IMR-90 (cell line): ENCODE results near the gene POLR2E. TPM values are rescaled to one million over a fixed set of nuclear protein-coding genes. Genes with fewer than 3 reads are reported as not detected.

ENCODE experiments used
- ATAC-seq: fragments of 200-7000 bp; cut with Tn5 transposase; 2 replicates; pipeline ENCODE4 v1.9.1; 2020; ENCODE audit warnings: low read depth, mild to moderate bottlenecking, moderate library complexity
- BruUV-seq: library from RNA; stranded (reverse); fragments of 400-500 nt; replicated peaks from 2 replicates; lab custom pipeline; 2021; lab: Mats Ljungman, UMichigan
- CTCF ChIA-PET: fragments of 300-600 bp; formaldehyde crosslinking; extraction: SDS; loops from one replicate; lab custom pipeline; 2021; ENCODE audit warnings: antibody characterized with exemption; lab: Yijun Ruan, JAX
- POLR2A ChIA-PET: fragments of 300-600 bp; sonication (Branson Sonifier 250); formaldehyde crosslinking; loops from one replicate; lab custom pipeline; 2022; ENCODE audit warnings: antibody characterized with exemption; ENCODE audit not compliant: unreplicated experiment; lab: Charles Lee
- DNase-seq: peaks from one replicate; pipeline ENCODE4 v3.0.0; 2013
- H2AFZ ChIP-seq: replicated peaks from 2 replicates; pipeline ENCODE3; 2013; ENCODE audit warnings: low read length, mild to moderate bottlenecking; ENCODE audit not compliant: poor library complexity
- H2AK5ac ChIP-seq: 2 replicates; pipeline ENCODE4 v1.6.1; 2013; ENCODE audit warnings: low read depth, low read length, inconsistent platforms
- H2AK9ac ChIP-seq: replicated peaks from 2 replicates; pipeline ENCODE3; 2013; ENCODE audit warnings: mild to moderate bottlenecking, low read depth, low read length, moderate library complexity; ENCODE audit not compliant: poor library complexity
- H2BK120ac ChIP-seq: 2 replicates; pipeline ENCODE4 v1.6.1; 2013; ENCODE audit warnings: low read depth, low read length, inconsistent platforms
- H2BK15ac ChIP-seq: 3 replicates; pipeline ENCODE4 v1.6.1; 2013; ENCODE audit warnings: low read depth, low read length, inconsistent platforms
- H2BK20ac ChIP-seq: 2 replicates; pipeline ENCODE4 v1.6.1; 2013; ENCODE audit warnings: low read depth, mild to moderate bottlenecking, inconsistent platforms, low read length, moderate library complexity
- H2BK5ac ChIP-seq: 2 replicates; pipeline ENCODE4 v1.6.1; 2013; ENCODE audit warnings: mild to moderate bottlenecking, low read depth, low read length, inconsistent platforms; ENCODE audit not compliant: poor library complexity, severe bottlenecking
- H3K14ac ChIP-seq: replicated peaks from 2 replicates; pipeline ENCODE4 v1.6.1; 2013; ENCODE audit warnings: low read depth, low read length, inconsistent platforms
- H3K18ac ChIP-seq: 2 replicates; pipeline ENCODE4 v1.6.1; 2013; ENCODE audit warnings: low read depth, low read length, control low read depth
- H3K23ac ChIP-seq: 2 replicates; pipeline ENCODE4 v1.6.1; 2013; ENCODE audit warnings: low read depth, low read length, inconsistent platforms
- H3K27ac ChIP-seq: 2 replicates; pipeline ENCODE4 v1.5.1; 2013; ENCODE audit warnings: mild to moderate bottlenecking, control low read depth, low read length; ENCODE audit not compliant: insufficient read depth
- H3K27me3 ChIP-seq: 2 replicates; pipeline ENCODE4 v1.6.1; 2013; ENCODE audit warnings: low read length; ENCODE audit not compliant: control insufficient read depth, insufficient read depth
- H3K36me3 ChIP-seq: 2 replicates; pipeline ENCODE4 v1.6.1; 2013; ENCODE audit warnings: low read length, mixed read lengths; ENCODE audit not compliant: control insufficient read depth, insufficient read depth
- H3K4ac ChIP-seq: 2 replicates; pipeline ENCODE4 v1.6.1; 2013; ENCODE audit warnings: low read depth, low read length, inconsistent platforms
- H3K4me1 ChIP-seq: 2 replicates; pipeline ENCODE4 v1.6.1; 2013; ENCODE audit warnings: low read length, mixed read lengths; ENCODE audit not compliant: control insufficient read depth, insufficient read depth
- H3K4me2 ChIP-seq: 2 replicates; pipeline ENCODE4 v1.6.1; 2013; ENCODE audit warnings: low read depth, mild to moderate bottlenecking, control low read depth, low read length, moderate library complexity
- H3K4me3 ChIP-seq: 2 replicates; pipeline ENCODE4 v1.5.1; 2013; ENCODE audit warnings: low read depth, mild to moderate bottlenecking, control low read depth, low read length, moderate library complexity; ENCODE audit not compliant: insufficient read depth
- H3K56ac ChIP-seq: 2 replicates; pipeline ENCODE4 v1.6.1; 2013; ENCODE audit warnings: low read length, inconsistent platforms; ENCODE audit not compliant: insufficient read depth; ENCODE audit errors: extremely low read depth
- H3K79me1 ChIP-seq, 2 experiments: 2 replicates each; pipeline ENCODE4 v1.6.1; 2013; ENCODE audit warnings: low read length in 2 of 2, inconsistent platforms in 1 of 2, low read depth in 1 of 2
- H3K9ac ChIP-seq: 2 replicates; pipeline ENCODE4 v1.6.1; 2013; ENCODE audit warnings: low read depth, low read length, control low read depth
- H3K9me1 ChIP-seq: 2 replicates; pipeline ENCODE4 v1.6.1; 2013; ENCODE audit warnings: low read length, inconsistent platforms; ENCODE audit not compliant: insufficient read depth
- H3K9me3 ChIP-seq: 2 replicates; pipeline ENCODE4 v1.6.1; 2013; ENCODE audit warnings: low read length; ENCODE audit not compliant: control insufficient read depth, insufficient read depth
- H4K20me1 ChIP-seq: 2 replicates; pipeline ENCODE4 v1.6.1; 2013; ENCODE audit warnings: low read length, inconsistent platforms; ENCODE audit not compliant: insufficient read depth
- H4K5ac ChIP-seq: 2 replicates; pipeline ENCODE4 v1.6.1; 2013; ENCODE audit warnings: mild to moderate bottlenecking, low read depth, low read length, control low read depth
- H4K8ac ChIP-seq, 2 experiments: 2 replicates each; pipeline ENCODE4 v1.6.1; 2013; ENCODE audit warnings: low read depth in 2 of 2, low read length in 2 of 2, control low read depth in 1 of 2, inconsistent platforms in 1 of 2
- H4K91ac ChIP-seq: 2 replicates; pipeline ENCODE4 v1.6.1; 2013; ENCODE audit warnings: low read depth, low read length, inconsistent platforms; ENCODE audit not compliant: insufficient read depth
- BHLHE40 ChIP-seq: fragments of 150-350 bp; IDR thresholded peaks from 2 replicates; pipeline ENCODE4 v1.6.1; 2016; ENCODE audit warnings: mild to moderate bottlenecking, low read depth, low read length
- CEBPB ChIP-seq: IDR thresholded peaks from 2 replicates; pipeline ENCODE4 v1.6.1; 2012; ENCODE audit warnings: low read depth, low read length, improper control_type of control experiment
- CHD1 ChIP-seq: IDR thresholded peaks from 2 replicates; pipeline ENCODE4 v1.6.1; 2012; ENCODE audit warnings: low read depth, low read length, improper control_type of control experiment
- FOS ChIP-seq: fragments of 150-350 bp; IDR thresholded peaks from 2 replicates; pipeline ENCODE4 v1.6.1; 2016; ENCODE audit warnings: low read depth, low read length
- MAFK ChIP-seq: IDR thresholded peaks from 2 replicates; pipeline ENCODE4 v1.6.1; 2012; ENCODE audit warnings: low read depth, low read length, improper control_type of control experiment
- MXI1 ChIP-seq: IDR thresholded peaks from 2 replicates; pipeline ENCODE4 v1.6.1; 2012; ENCODE audit warnings: low read depth, mild to moderate bottlenecking, low read length, moderate library complexity, borderline replicate concordance
- NFE2L2 ChIP-seq: fragments of 150-350 bp; IDR thresholded peaks from 2 replicates; pipeline ENCODE4 v1.6.1; 2016; ENCODE audit warnings: low read depth, mild to moderate bottlenecking, low read length
- POLR2A ChIP-seq: IDR thresholded peaks from 2 replicates; pipeline ENCODE4 v1.6.1; 2012; ENCODE audit warnings: mild to moderate bottlenecking, low read depth, low read length
- RAD21 ChIP-seq: IDR thresholded peaks from 2 replicates; pipeline ENCODE4 v1.6.1; 2012; ENCODE audit warnings: low read length, improper control_type of control experiment
- RCOR1 ChIP-seq: IDR thresholded peaks from 2 replicates; pipeline ENCODE4 v1.6.1; 2012; ENCODE audit warnings: mild to moderate bottlenecking, low read length, improper control_type of control experiment; ENCODE audit not compliant: insufficient replicate concordance
- RFX5 ChIP-seq: IDR thresholded peaks from 2 replicates; pipeline ENCODE4 v1.8.0; 2012; ENCODE audit warnings: low read depth, mild to moderate bottlenecking, low read length, moderate library complexity
- SMC3 ChIP-seq: fragments of 150-350 bp; IDR thresholded peaks from 2 replicates; pipeline ENCODE4 v1.6.1; 2016; ENCODE audit warnings: low read depth, mild to moderate bottlenecking, antibody characterized with exemption, low read length, moderate library complexity
- WGBS, 2 experiments: methylation state at CpG; one replicate each; pipeline versions ENCODE4 v1.1.5 to v1.1.7; 2013; ENCODE audit warnings: missing lambda C conversion rate in 2 of 2; ENCODE audit not compliant: insufficient read length in 1 of 2; ENCODE audit errors: extremely low coverage in 2 of 2; 5-methylcytosine and 5-hydroxymethylcytosine counted together
- dilution Hi-C: fragments of 300-500 bp; cut with HindIII; formaldehyde crosslinking; loops from one replicate; pipeline ENCODE4 v1.14.3; 2018; ENCODE audit warnings: low sequenced_read_pairs; ENCODE audit not compliant: unreplicated experiment
- in situ Hi-C: fragments of 300-500 bp; cut with MboI; formaldehyde crosslinking; loops from 3 replicates; pipeline ENCODE4 v1.14.3; 2019; ENCODE audit warnings: low sequenced_read_pairs, inconsistent platforms, mixed read lengths
- intact Hi-C: fragments of 100-400 bp; cut with micrococcal nuclease; formaldehyde crosslinking; loops from 2 replicates; pipeline ENCODE4 v1.10.0; 2022
- polyA plus RNA-seq, 3 experiments: library from polyadenylated mRNA; depleted of rRNA; stranded (reverse); fragments of >200 nt; gene quantifications; 2 replicates each; pipeline ENCODE4 v1.2.3, GENCODE V29; 2012; ENCODE audit warnings: low replicate concordance in 1 of 3
- total RNA-seq: library from RNA; depleted of rRNA; stranded (reverse); fragments of >200 nt; gene quantifications from 2 replicates; pipeline ENCODE4 v1.2.3, GENCODE V29; 2012
- TF ChIP-seq, protein P1 (sequence below): fragments of 150-350 bp; IDR thresholded peaks from 2 replicates; pipeline ENCODE4 v1.6.1; 2016; ENCODE audit warnings: low read depth, mild to moderate bottlenecking, low read length, moderate library complexity, borderline replicate concordance
- TF ChIP-seq, protein P2 (sequence below): fragments of 150-350 bp; IDR thresholded peaks from 2 replicates; pipeline ENCODE4 v1.6.1; 2017; ENCODE audit warnings: mild to moderate bottlenecking, antibody characterized with exemption, low read length, low read depth
- TF ChIP-seq, protein P3 (sequence below): conservative IDR thresholded peaks from 2 replicates; pipeline ENCODE4 v1.5.1; 2012; ENCODE audit warnings: mild to moderate bottlenecking, low read depth, low read length, improper control_type of control experiment

Gene POLR2E
- total and polyA plus RNA-seq, 2 of the 4 experiments (the other 2 are of a cell fraction) = 294 to 391 TPM

DNA sequence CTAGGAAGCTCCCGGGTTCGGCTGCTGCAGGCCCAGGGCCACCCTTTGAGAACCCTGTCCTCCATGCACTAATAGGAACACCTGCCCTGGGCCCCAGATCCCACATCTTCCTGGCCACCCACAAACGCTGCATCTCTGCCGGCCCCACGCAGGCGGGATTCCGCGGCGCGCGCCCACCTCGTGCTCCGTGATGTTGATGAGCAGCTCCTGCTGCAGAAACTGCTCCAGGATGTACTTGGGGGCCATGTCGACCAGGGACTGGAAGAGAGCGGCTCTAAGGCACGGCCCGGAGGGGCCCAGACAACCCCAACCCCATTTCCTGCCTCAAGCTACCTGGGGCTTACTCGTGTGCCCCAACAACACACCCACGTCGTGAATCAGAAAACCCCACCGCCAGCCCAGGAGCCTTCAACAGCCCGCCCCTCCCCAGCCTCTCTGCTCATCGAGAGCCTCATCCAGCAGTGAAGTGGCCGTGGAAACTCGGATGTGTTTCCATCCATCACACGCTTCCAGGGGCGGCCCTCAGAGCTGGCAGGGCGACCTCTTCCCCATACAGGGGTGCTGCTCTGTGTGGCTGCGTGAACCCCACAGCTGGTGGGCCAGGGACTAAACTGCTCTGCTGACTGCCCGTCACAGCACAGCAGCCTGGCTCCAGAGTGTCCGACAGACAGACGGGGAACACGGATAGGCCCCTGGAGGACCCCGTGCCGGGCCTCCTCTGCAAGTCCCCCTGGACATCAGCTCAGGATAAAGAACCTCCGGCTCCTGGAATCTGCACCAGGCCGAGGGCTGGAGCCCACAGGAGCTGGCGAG, 4.2 kb downstream of the POLR2E start:
- Histone ChIP-seq H2AK9ac (peak overlapping the region; percentile 24), H3K4ac (no peak overlapping the region), H2BK120ac (no peak overlapping the region), H3K18ac (no peak overlapping the region), H3K4me3 (no peak overlapping the region), H2AK5ac (no peak overlapping the region), H3K4me2 (no peak overlapping the region), H3K14ac (no peak overlapping the region), H2BK20ac (no peak overlapping the region), H3K27me3 (no peaks in the 10 kb centered on the region), H2BK5ac (no peak overlapping the region), H3K9ac (no peak overlapping the region), H4K91ac (no peak overlapping the region), H2AFZ (no peak overlapping the region), H3K4me1 (peaks cover 5% of the 10 kb centered on the region; the same call in 1 of the 2 replicates), H3K56ac (no peak overlapping the region), H3K79me1 (peaks cover 3 to 28% of the 10 kb centered on the region in 2 experiments; a peak in 2 of 4 replicates), H2BK15ac (no peak overlapping the region), H3K27ac (no peak overlapping the region), H4K5ac (no peak overlapping the region), H3K23ac (no peak overlapping the region), H3K9me3 (no peaks in the 10 kb centered on the region), H4K8ac (no peak overlapping the region), H4K20me1 (peaks cover 28% of the 10 kb centered on the region), H3K36me3 (peaks cover 44% of the 10 kb centered on the region), H3K9me1 (peaks cover 5% of the 10 kb centered on the region; the same call in 1 of the 2 replicates)
- ChIA-PET CTCF (no interaction called here), POLR2A (interaction anchor here (0.7 kb wide), 1 partner anchor 176 kb away, joined by 3 read pairs; no protein-coding TSS in a partner anchor)
- dilution Hi-C loops (no loop called here), in situ Hi-C loops (no loop called here), intact Hi-C loops (no loop called here)
- DNase-seq (no peak), ATAC-seq (no peak)
- 95% methylated on average over 23 of the region's 38 CpGs; no CpG with 5 or more reads in 1 of the 2 experiments for WGBS, 2 experiments
- no TSS peak for BruUV-seq
- no peak for TF ChIP-seq MXI1
- TF ChIP-seq FOS = no peak
- TF ChIP-seq SMC3 = no peak
- TF ChIP-seq POLR2A = no peak
- TF ChIP-seq, protein P1, sequence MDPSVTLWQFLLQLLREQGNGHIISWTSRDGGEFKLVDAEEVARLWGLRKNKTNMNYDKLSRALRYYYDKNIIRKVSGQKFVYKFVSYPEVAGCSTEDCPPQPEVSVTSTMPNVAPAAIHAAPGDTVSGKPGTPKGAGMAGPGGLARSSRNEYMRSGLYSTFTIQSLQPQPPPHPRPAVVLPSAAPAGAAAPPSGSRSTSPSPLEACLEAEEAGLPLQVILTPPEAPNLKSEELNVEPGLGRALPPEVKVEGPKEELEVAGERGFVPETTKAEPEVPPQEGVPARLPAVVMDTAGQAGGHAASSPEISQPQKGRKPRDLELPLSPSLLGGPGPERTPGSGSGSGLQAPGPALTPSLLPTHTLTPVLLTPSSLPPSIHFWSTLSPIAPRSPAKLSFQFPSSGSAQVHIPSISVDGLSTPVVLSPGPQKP = no peak
- no peak for TF ChIP-seq BHLHE40
- no peak for TF ChIP-seq RCOR1
- no peak for TF ChIP-seq MAFK
- TF ChIP-seq, protein P2, sequence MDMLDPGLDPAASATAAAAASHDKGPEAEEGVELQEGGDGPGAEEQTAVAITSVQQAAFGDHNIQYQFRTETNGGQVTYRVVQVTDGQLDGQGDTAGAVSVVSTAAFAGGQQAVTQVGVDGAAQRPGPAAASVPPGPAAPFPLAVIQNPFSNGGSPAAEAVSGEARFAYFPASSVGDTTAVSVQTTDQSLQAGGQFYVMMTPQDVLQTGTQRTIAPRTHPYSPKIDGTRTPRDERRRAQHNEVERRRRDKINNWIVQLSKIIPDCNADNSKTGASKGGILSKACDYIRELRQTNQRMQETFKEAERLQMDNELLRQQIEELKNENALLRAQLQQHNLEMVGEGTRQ = no peak
- no peak for TF ChIP-seq CEBPB
- TF ChIP-seq, protein P3, sequence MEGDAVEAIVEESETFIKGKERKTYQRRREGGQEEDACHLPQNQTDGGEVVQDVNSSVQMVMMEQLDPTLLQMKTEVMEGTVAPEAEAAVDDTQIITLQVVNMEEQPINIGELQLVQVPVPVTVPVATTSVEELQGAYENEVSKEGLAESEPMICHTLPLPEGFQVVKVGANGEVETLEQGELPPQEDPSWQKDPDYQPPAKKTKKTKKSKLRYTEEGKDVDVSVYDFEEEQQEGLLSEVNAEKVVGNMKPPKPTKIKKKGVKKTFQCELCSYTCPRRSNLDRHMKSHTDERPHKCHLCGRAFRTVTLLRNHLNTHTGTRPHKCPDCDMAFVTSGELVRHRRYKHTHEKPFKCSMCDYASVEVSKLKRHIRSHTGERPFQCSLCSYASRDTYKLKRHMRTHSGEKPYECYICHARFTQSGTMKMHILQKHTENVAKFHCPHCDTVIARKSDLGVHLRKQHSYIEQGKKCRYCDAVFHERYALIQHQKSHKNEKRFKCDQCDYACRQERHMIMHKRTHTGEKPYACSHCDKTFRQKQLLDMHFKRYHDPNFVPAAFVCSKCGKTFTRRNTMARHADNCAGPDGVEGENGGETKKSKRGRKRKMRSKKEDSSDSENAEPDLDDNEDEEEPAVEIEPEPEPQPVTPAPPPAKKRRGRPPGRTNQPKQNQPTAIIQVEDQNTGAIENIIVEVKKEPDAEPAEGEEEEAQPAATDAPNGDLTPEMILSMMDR = no peak
- TF ChIP-seq RFX5 = no peak
- no peak for TF ChIP-seq CHD1
- no peak for TF ChIP-seq NFE2L2
- TF ChIP-seq RAD21 = no peak
